ENCODE results near the gene TNFRSF25. TPM values are rescaled to one million over a fixed set of nuclear protein-coding genes. Genes with fewer than 3 reads are reported as not detected.
A peak's percentile ranks its signal among the peaks of the same experiment; 100 is the strongest.

Gene TNFRSF25
- total and polyA plus RNA-seq, 3 donors from 2014 or later, result 6.2 to 14.0 (median 13.4) TPM

GRCh38 chr1:6443339-6444115, 22.4 kb downstream of the TNFRSF25 start:
- intact Hi-C loops (cut with DNase I; ENCODE audit: low total_unique reads), result no loop called here
- no peaks in the 10 kb centered on the region for H3K27me3 ChIP-seq
- H3K27ac ChIP-seq, result no peak overlapping the region
- WGBS, 2 donors, result 80 to 94% methylated on average over 3 to 15 of the region's 21 CpGs
- DNase-seq, result no peak
- H3K36me3 ChIP-seq (ENCODE audit: low read depth, missing control alignments), result no peaks in the 10 kb centered on the region
- TF ChIP-seq CTCF (IDR thresholded peaks at IDR 0.05) (no peak), POLR2A (IDR thresholded peaks at IDR 0.05) (no peak)
- no peaks in the 10 kb centered on the region for H3K9me3 ChIP-seq
- peaks cover 3% of the 10 kb centered on the region for H3K4me1 ChIP-seq
- no peak overlapping the region for H3K4me3 ChIP-seq

GRCh38 chr1:6441586-6441985, 24.4 kb downstream of the TNFRSF25 start:
- H3K27me3 ChIP-seq, result no peaks in the 10 kb centered on the region
- no peaks in the 10 kb centered on the region for H3K36me3 ChIP-seq (ENCODE audit: low read depth, missing control alignments)
- H3K9me3 ChIP-seq, result no peaks in the 10 kb centered on the region
- H3K4me1 ChIP-seq, result peaks cover 11% of the 10 kb centered on the region
- intact Hi-C loops (cut with DNase I; ENCODE audit: low total_unique reads), result no loop called here
- H3K27ac ChIP-seq, result no peak overlapping the region
- TF ChIP-seq CTCF (IDR thresholded peaks at IDR 0.05), result no peak
- no peak for TF ChIP-seq POLR2A (IDR thresholded peaks at IDR 0.05)
- DNase-seq, result no peak
- WGBS, 2 donors, result 79 to 91% methylated on average over 7 of the region's 7 CpGs
- H3K4me3 ChIP-seq, result no peak overlapping the region

- 18 to 20% methylated on average over 8 to 32 of the region's 101 CpGs for WGBS, 2 donors
- Histone ChIP-seq H3K9me3 (no peaks in the 10 kb centered on the region), H3K27ac (no peak overlapping the region), H3K4me3 (peak overlapping the region; percentile 31 to 38), H3K36me3 (ENCODE audit: low read depth, missing control alignments) (no peaks in the 10 kb centered on the region), H3K4me1 (peaks cover 18% of the 10 kb centered on the region), H3K27me3 (no peaks in the 10 kb centered on the region)
- peak in 1 of 3 experiments; percentile 22 for TF ChIP-seq CTCF (IDR thresholded peaks at IDR 0.05)
- TF ChIP-seq POLR2A (IDR thresholded peaks at IDR 0.05), result no peak
- intact Hi-C loops (cut with DNase I; ENCODE audit: low total_unique reads), result no loop called here
- peak; percentile 65 for DNase-seq
Observed at GRCh38 chr1:6440198-6441126, 25.5 kb downstream of the TNFRSF25 start.

- intact Hi-C loops (cut with DNase I; ENCODE audit: low total_unique reads), result no loop called here
- DNase-seq, result peak; percentile 88
- peak overlapping the region; percentile 45 to 56 for H3K27ac ChIP-seq
- H3K4me3 ChIP-seq, result no peak overlapping the region
- WGBS, 2 donors, result 28% methylated on average over 3 to 5 of the region's 5 CpGs
- no peaks in the 10 kb centered on the region for H3K9me3 ChIP-seq
- no peaks in the 10 kb centered on the region for H3K36me3 ChIP-seq (ENCODE audit: low read depth, missing control alignments)
- H3K27me3 ChIP-seq, result no peaks in the 10 kb centered on the region
- H3K4me1 ChIP-seq, result peaks cover 22% of the 10 kb centered on the region
- TF ChIP-seq CTCF (IDR thresholded peaks at IDR 0.05) (peak; percentile 90 to 97 (median 93)), POLR2A (IDR thresholded peaks at IDR 0.05) (no peak)
Observed at GRCh38 chr1:6438047-6438525, 27.9 kb downstream of the TNFRSF25 start.
